ENCODE measurements around the gene BLOC1S5. TPM values are rescaled to one million over a fixed set of nuclear protein-coding genes. Genes with fewer than 3 reads are reported as not detected.

Gene BLOC1S5
- total and polyA plus RNA-seq, 8 donors, result 0.29 to 31.2 (median 7.2) TPM

GRCh38 chr6:7997286-7997685, 66.9 kb downstream of the BLOC1S5 start:
- Histone ChIP-seq H3K27me3 (no peaks in the 10 kb centered on the region), H3K27ac (peak overlapping the region in 3 of 5 donors; percentile 14 to 39 (median 15)), H3K4me1 (peaks cover 0 to 19% (median 5%) of the 10 kb centered on the region in 4 donors), H3K9me3 (no peaks in the 10 kb centered on the region), H3K4me3 (no peak overlapping the region), H3K36me3 (no peaks in the 10 kb centered on the region)
- TF ChIP-seq EP300 (IDR thresholded peaks at IDR 0.05) (no peak), POLR2AphosphoS5 (IDR thresholded peaks at IDR 0.05) (no peak), POLR2A (IDR thresholded peaks at IDR 0.05) (no peak), CTCF (IDR thresholded peaks at IDR 0.05) (no peak)
- peak in 1 of 2 donors; percentile 23 for DNase-seq
- 61 to 83% (median 73%) methylated on average over 3 of the region's 3 CpGs for WGBS, 5 donors
- intact Hi-C loops (cut with DNase I; ENCODE audit: low total_unique reads), result no loop called here

GRCh38 chr6:7996538-7997111, 67.6 kb downstream of the BLOC1S5 start:
- intact Hi-C loops (cut with DNase I; ENCODE audit: low total_unique reads), result no loop called here
- H3K4me3 ChIP-seq, result no peak overlapping the region
- peak in 1 of 3 donors; percentile 26 for TF ChIP-seq POLR2AphosphoS5 (IDR thresholded peaks at IDR 0.05)
- TF ChIP-seq EP300 (IDR thresholded peaks at IDR 0.05), result no peak
- TF ChIP-seq POLR2A (IDR thresholded peaks at IDR 0.05), result no peak
- H3K9me3 ChIP-seq, result no peaks in the 10 kb centered on the region
- H3K27me3 ChIP-seq, result no peaks in the 10 kb centered on the region
- no peaks in the 10 kb centered on the region for H3K36me3 ChIP-seq
- H3K27ac ChIP-seq, result peak overlapping the region in 1 of 5 donors; percentile 39
- 23 to 41% (median 37%) methylated on average over 10 of the region's 10 CpGs for WGBS, 5 donors
- H3K4me1 ChIP-seq, result peaks cover 0 to 22% (median 6%) of the 10 kb centered on the region in 4 donors
- peak in 1 of 2 donors; percentile 86 for DNase-seq

- Histone ChIP-seq H3K4me1 (peaks cover 0 to 22% (median 6%) of the 10 kb centered on the region in 4 donors), H3K36me3 (no peaks in the 10 kb centered on the region), H3K9me3 (no peaks in the 10 kb centered on the region), H3K4me3 (no peak overlapping the region), H3K27ac (no peak overlapping the region), H3K27me3 (no peaks in the 10 kb centered on the region)
- TF ChIP-seq POLR2A (IDR thresholded peaks at IDR 0.05), result no peak
- no peak for TF ChIP-seq POLR2AphosphoS5 (IDR thresholded peaks at IDR 0.05)
- TF ChIP-seq EP300 (IDR thresholded peaks at IDR 0.05), result no peak
- no peak for TF ChIP-seq CTCF (IDR thresholded peaks at IDR 0.05)
- WGBS, 5 donors, result 76 to 89% (median 79%) methylated on average over 8 of the region's 8 CpGs
- no peak for DNase-seq
- intact Hi-C loops (cut with DNase I; ENCODE audit: low total_unique reads), result loop anchor here (5.0 kb wide), 1 partner anchor 272 kb away; no protein-coding TSS in a partner anchor
These were observed 70.2 kb downstream of the BLOC1S5 start for GRCh38 chr6:7993952-7994351.

GRCh38 chr6:7993399-7993798, 70.8 kb downstream of the BLOC1S5 start:
- H3K36me3 ChIP-seq, result no peaks in the 10 kb centered on the region
- no peak for TF ChIP-seq CTCF (IDR thresholded peaks at IDR 0.05)
- TF ChIP-seq EP300 (IDR thresholded peaks at IDR 0.05), result no peak
- TF ChIP-seq POLR2AphosphoS5 (IDR thresholded peaks at IDR 0.05), result no peak
- TF ChIP-seq POLR2A (IDR thresholded peaks at IDR 0.05), result no peak
- H3K4me3 ChIP-seq, result no peak overlapping the region
- intact Hi-C loops (cut with DNase I; ENCODE audit: low total_unique reads), result loop anchor here (5.0 kb wide), 1 partner anchor 271 kb away; no protein-coding TSS in a partner anchor
- no peaks in the 10 kb centered on the region for H3K9me3 ChIP-seq
- H3K27ac ChIP-seq, result no peak overlapping the region
- H3K27me3 ChIP-seq, result no peaks in the 10 kb centered on the region
- peaks cover 0 to 22% (median 6%) of the 10 kb centered on the region in 4 donors for H3K4me1 ChIP-seq
- DNase-seq, result no peak

Measured in stomach (tissue), 9 donors.